Testis (tissue), 2 donors: ENCODE data around the gene PCBD2.

Source experiments
- CTCF ChIP-seq, 3 experiments: fragments of 450-650 bp in 2 of 3; fragments of 200-600 bp in 1 of 3; sonication (generic) in 1 of 3; IDR thresholded peaks; one replicate each; pipeline ENCODE4 v1.5.1; 2016 to 2019; ENCODE audit warnings: antibody characterized with exemption in 3 of 3, mild to moderate bottlenecking in 2 of 3, moderate library complexity in 1 of 3
- POLR2A ChIP-seq: fragments of 450-650 bp; IDR thresholded peaks from one replicate; pipeline ENCODE4 v1.6.1; 2017; ENCODE audit warnings: antibody characterized with exemption, mild to moderate bottlenecking, moderate library complexity

- TF ChIP-seq CTCF (IDR thresholded peaks at IDR 0.05) (no peak), POLR2A (no peak)
Observed at GRCh38 chr5:134857401-134857800, 47.5 kb upstream of the PCBD2 start.
